Activated T-helper 2 cell treated with anti-CD3 and anti-CD28 coated beads, Interferon-gamma antibody, Interleukin-2, Interleukin-4, amounts not matched to agents 10 μg/mL and 5 μg/mL and 100 μg/mL, durations not matched to agents 14 hours and 24 hours and 36 hours (primary cell): ENCODE results near the gene ZNF74. TPM values are rescaled to one million over a fixed set of nuclear protein-coding genes. Genes with fewer than 3 reads are reported as not detected.
A peak's percentile ranks its signal among the peaks of the same experiment; 100 is the strongest.

Experiments
- DNase-seq: peaks from one replicate; pipeline ENCODE4 v3.0.0; 2021; ENCODE audit warnings: low spot score
- H3K27ac Mint-ChIP-seq: one replicate; pipeline ENCODE4 v1.8.0; 2021; ENCODE audit warnings: mixed read lengths
- H3K27me3 Mint-ChIP-seq: one replicate; pipeline ENCODE4 v1.8.0; 2021; ENCODE audit warnings: low read depth, mixed read lengths
- H3K36me3 Mint-ChIP-seq: one replicate; pipeline ENCODE4 v1.8.0; 2021; ENCODE audit warnings: low read depth, mixed read lengths
- H3K4me1 Mint-ChIP-seq: one replicate; pipeline ENCODE4 v1.8.0; 2021; ENCODE audit warnings: low read depth, mixed read lengths
- H3K4me3 Mint-ChIP-seq: one replicate; pipeline ENCODE4 v1.8.0; 2021; ENCODE audit warnings: low read depth, mild to moderate bottlenecking, moderate library complexity, mixed read lengths
- H3K9me3 Mint-ChIP-seq: one replicate; pipeline ENCODE4 v1.8.0; 2021; ENCODE audit warnings: mixed read lengths
- intact Hi-C: fragments of 100-400 bp; cut with micrococcal nuclease; formaldehyde crosslinking; loops from one replicate; pipeline ENCODE4 v1.15.1; 2023
- total RNA-seq: library from RNA; stranded (reverse); gene quantifications from 2 replicates; pipeline ENCODE4 v1.2.3, GENCODE V29; 2022

The ZNF74 gene
- total RNA-seq, 1 donor from 2014 or later: 14.4 TPM

- no peak for DNase-seq
- Mint-ChIP-seq H3K9me3 (no peaks in the 10 kb centered on the region), H3K36me3 (peaks cover 5% of the 10 kb centered on the region), H3K4me1 (peaks cover 5% of the 10 kb centered on the region), H3K27ac (no peak overlapping the region), H3K4me3 (peak overlapping the region; percentile 73), H3K27me3 (peaks cover 54% of the 10 kb centered on the region)
- intact Hi-C loops: loop anchor here (10.0 kb wide), 1 partner anchor 136 kb away; no protein-coding TSS in a partner anchor
Observed at GRCh38 chr22:20428496-20429253, 34.7 kb downstream of the ZNF74 start.

DNA sequence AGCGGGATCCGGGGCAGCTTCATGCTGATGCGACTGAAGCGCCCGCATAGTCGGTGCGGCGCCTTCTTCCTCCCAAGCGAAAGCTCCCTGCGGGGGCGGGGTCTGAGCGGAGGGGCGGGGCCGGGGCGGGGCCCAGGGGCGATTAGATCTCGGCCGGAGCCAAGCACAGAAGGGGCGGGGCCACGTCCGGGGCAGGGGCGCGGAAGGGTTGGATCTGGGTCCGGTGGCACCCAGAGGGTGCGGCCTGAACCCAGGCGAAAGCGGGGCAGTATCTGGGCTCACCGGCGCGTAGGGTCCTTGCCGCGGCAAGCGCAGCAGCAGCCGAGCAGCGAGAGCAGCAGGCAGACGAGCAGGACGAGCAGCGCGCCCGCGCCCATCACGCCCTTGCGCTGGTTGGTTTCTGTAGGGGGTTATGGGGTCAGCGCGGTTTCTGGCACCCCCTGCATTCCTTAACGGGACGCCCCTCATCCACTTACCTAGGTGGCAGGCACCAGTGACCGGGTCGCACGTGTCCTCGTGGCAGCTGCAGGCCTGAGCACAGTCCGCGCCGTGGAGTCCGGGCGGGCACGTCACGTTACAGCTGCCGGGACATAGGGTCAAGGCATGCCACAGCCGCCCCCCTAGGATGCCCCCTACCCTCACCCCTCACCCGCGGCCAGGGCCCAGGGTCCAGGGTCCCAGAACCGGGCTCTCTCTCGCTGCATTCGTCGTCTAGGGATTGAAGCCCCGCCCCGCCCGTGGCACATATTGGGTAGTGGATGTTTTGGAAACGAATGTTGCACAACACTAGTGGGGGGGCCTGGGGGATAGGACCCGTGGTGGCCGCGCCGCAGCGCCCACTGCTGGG is 35.5 kb downstream of the ZNF74 start:
- H3K36me3 Mint-ChIP-seq: peaks cover 5% of the 10 kb centered on the region
- no peaks in the 10 kb centered on the region for H3K9me3 Mint-ChIP-seq
- peaks cover 57% of the 10 kb centered on the region for H3K27me3 Mint-ChIP-seq
- H3K27ac Mint-ChIP-seq: no peak overlapping the region
- H3K4me1 Mint-ChIP-seq: peaks cover 5% of the 10 kb centered on the region
- DNase-seq: peak; percentile 78
- intact Hi-C loops: loop anchor here (10.0 kb wide), 1 partner anchor 135 kb away; no protein-coding TSS in a partner anchor
- peak overlapping the region; percentile 73 for H3K4me3 Mint-ChIP-seq

DNA sequence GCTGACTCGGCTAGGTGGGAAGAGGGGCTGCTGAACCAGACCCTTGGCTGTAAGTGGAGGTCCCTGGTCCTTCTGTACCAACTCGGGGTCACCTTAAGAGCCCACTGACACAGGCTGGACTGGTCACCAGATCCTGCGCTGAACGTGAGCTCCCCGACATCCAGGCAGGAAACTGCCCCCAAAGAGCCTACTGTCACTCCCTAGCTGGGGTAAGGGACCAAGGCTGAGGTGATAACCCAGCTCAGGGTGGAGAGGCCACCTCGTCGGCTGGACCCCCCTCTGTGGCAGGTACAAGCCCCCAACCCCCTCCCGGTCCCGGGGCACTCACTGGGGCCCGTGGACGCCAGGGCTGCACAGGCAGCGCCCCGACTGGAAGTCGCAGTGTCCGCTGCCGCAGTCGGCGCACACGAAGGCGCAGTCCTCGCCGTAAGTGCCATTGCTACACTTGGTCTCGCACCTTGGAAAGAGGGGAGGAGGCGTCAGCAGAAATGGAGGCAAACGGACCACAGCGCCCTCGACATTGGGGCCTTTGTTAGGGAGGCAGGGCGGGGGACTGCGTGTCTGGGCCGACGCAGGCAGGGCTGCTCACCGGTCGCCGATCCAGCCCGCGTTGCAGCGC is 36.3 kb downstream of the ZNF74 start:
- Mint-ChIP-seq H3K9me3 (no peaks in the 10 kb centered on the region), H3K27me3 (peaks cover 61% of the 10 kb centered on the region), H3K27ac (no peak overlapping the region), H3K4me1 (peaks cover 5% of the 10 kb centered on the region), H3K36me3 (peaks cover 5% of the 10 kb centered on the region), H3K4me3 (peak overlapping the region; percentile 61)
- intact Hi-C loops: no loop called here
- DNase-seq: no peak

- Mint-ChIP-seq H3K27me3 (peaks cover 68% of the 10 kb centered on the region), H3K27ac (no peak overlapping the region), H3K9me3 (no peaks in the 10 kb centered on the region), H3K4me1 (peaks cover 5% of the 10 kb centered on the region), H3K4me3 (peak overlapping the region; percentile 61), H3K36me3 (peaks cover 5% of the 10 kb centered on the region)
- intact Hi-C loops: no loop called here
- peak; percentile 51 for DNase-seq
Observed at GRCh38 chr22:20430720-20431510, 37.0 kb downstream of the ZNF74 start.

- H3K4me3 Mint-ChIP-seq: peak overlapping the region; percentile 54
- H3K27me3 Mint-ChIP-seq: peaks cover 68% of the 10 kb centered on the region
- peaks cover 5% of the 10 kb centered on the region for H3K4me1 Mint-ChIP-seq
Observed at GRCh38 chr22:20431511-20432192, 37.7 kb downstream of the ZNF74 start.

DNA sequence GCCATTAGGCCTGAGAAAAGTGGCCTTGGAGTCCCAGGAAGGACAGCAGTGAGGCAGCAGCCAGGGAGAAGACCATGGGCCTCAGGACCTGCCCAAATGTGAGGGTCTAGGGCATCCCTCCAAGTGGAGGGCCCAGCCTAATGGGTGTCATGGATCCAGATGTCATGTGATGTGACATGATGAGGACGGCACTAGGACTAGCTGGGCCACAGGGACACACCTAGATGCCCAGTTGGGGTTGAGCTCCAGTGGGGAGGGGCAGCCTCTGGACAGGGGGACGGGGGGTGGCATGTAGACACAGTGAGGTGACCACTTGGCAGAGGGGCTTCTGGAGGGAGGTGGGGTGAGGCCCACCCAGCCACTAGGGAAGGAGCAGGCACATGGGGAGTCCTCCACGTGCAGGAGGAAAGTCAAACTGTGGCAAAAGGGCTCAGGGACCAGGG is 38.3 kb downstream of the ZNF74 start:
- H3K9me3 Mint-ChIP-seq: no peaks in the 10 kb centered on the region
- peak overlapping the region; percentile 54 for H3K4me3 Mint-ChIP-seq
- peaks cover 5% of the 10 kb centered on the region for H3K36me3 Mint-ChIP-seq
- H3K27ac Mint-ChIP-seq: no peak overlapping the region
- intact Hi-C loops: no loop called here
- peaks cover 69% of the 10 kb centered on the region for H3K27me3 Mint-ChIP-seq
- DNase-seq: no peak
- H3K4me1 Mint-ChIP-seq: peaks cover 10% of the 10 kb centered on the region

More at GRCh38 chr22:20431511-20432192, 37.7 kb downstream of the ZNF74 start:
- no peak for DNase-seq
- peaks cover 5% of the 10 kb centered on the region for H3K36me3 Mint-ChIP-seq
- no peak overlapping the region for H3K27ac Mint-ChIP-seq
- intact Hi-C loops: no loop called here
- no peaks in the 10 kb centered on the region for H3K9me3 Mint-ChIP-seq

GRCh38 chr22:20433191-20433590 is 39.2 kb downstream of the ZNF74 start:
- peaks cover 10% of the 10 kb centered on the region for H3K4me1 Mint-ChIP-seq

GRCh38 chr22:20433686-20434241 is 39.8 kb downstream of the ZNF74 start:
- Mint-ChIP-seq H3K27ac (no peak overlapping the region), H3K27me3 (peaks cover 66% of the 10 kb centered on the region), H3K4me3 (no peak overlapping the region), H3K36me3 (peaks cover 5% of the 10 kb centered on the region), H3K9me3 (no peaks in the 10 kb centered on the region), H3K4me1 (peaks cover 10% of the 10 kb centered on the region)
- DNase-seq: no peak
- intact Hi-C loops: no loop called here

More at GRCh38 chr22:20433191-20433590, 39.2 kb downstream of the ZNF74 start:
- DNase-seq: no peak
- H3K4me3 Mint-ChIP-seq: no peak overlapping the region
- H3K27ac Mint-ChIP-seq: no peak overlapping the region
- H3K36me3 Mint-ChIP-seq: peaks cover 5% of the 10 kb centered on the region
- intact Hi-C loops: no loop called here
- H3K27me3 Mint-ChIP-seq: peaks cover 64% of the 10 kb centered on the region
- no peaks in the 10 kb centered on the region for H3K9me3 Mint-ChIP-seq

- Mint-ChIP-seq H3K27ac (no peak overlapping the region), H3K4me3 (no peak overlapping the region), H3K36me3 (peaks cover 6% of the 10 kb centered on the region), H3K27me3 (peaks cover 63% of the 10 kb centered on the region), H3K4me1 (peaks cover 7% of the 10 kb centered on the region), H3K9me3 (no peaks in the 10 kb centered on the region)
- intact Hi-C loops: no loop called here
- no peak for DNase-seq
Observed at GRCh38 chr22:20434264-20434751, 40.4 kb downstream of the ZNF74 start.

- DNase-seq: no peak
- no peaks in the 10 kb centered on the region for H3K9me3 Mint-ChIP-seq
- H3K27ac Mint-ChIP-seq: no peak overlapping the region
- H3K4me1 Mint-ChIP-seq: peaks cover 7% of the 10 kb centered on the region
- intact Hi-C loops: no loop called here
- H3K27me3 Mint-ChIP-seq: peaks cover 63% of the 10 kb centered on the region
- no peak overlapping the region for H3K4me3 Mint-ChIP-seq
- H3K36me3 Mint-ChIP-seq: peaks cover 9% of the 10 kb centered on the region
Observed at GRCh38 chr22:20434773-20435172, 40.8 kb downstream of the ZNF74 start.

DNA sequence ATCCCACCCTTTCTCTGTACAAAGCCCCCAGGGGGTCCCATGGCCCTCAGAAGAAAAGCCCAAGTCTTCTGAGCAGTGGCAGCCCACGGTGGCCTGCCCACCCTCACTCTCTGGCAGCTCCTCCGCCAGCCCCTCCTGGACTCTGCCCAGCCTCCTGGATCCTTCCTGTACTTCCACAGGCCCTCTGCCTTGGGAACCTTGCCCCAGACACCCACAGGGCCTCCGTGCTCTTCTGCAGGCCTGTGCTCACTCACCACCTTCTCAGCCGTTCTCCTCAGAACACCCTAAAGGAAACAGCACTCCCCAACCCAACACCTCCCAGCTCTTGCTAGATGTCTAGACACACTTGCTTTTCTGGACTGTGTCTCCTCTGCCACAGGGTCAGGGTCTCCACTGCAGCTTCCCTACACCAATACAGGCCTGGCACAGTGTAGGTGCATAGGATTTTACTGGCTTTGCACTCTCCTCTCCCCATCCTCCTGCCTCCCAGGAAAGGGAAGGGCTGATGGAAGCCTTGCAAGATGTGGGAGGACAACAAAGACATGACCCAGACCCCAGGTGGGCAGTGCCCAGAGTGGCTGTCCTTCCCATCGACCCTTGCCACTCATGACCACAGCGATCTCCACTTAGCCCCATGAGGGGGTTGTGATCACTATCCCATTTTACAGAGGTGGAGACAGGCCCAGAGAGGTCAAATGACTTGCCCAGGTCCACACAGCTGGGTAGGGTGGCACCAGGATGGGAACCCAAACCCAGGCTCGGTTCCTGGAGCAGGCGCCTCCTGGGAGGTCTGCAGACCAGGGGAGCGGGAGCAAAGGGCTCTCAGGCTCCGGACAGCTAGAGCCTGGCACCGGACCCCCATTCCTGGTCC is 41.7 kb downstream of the ZNF74 start:
- DNase-seq: no peak
- Mint-ChIP-seq H3K27me3 (peaks cover 57% of the 10 kb centered on the region), H3K27ac (no peak overlapping the region), H3K4me1 (peaks cover 7% of the 10 kb centered on the region), H3K9me3 (no peaks in the 10 kb centered on the region), H3K36me3 (peaks cover 9% of the 10 kb centered on the region), H3K4me3 (no peak overlapping the region)
- intact Hi-C loops: no loop called here
